GM21825 (cell line): ENCODE data around the gene MTERF2.

Experiments
- ATAC-seq: cut with Tn5 transposase; IDR thresholded peaks from one replicate; pipeline ENCODE4 v1.9.1; 2021; ENCODE audit warnings: mild to moderate bottlenecking, moderate library complexity; ENCODE audit not compliant: unreplicated experiment

Gene MTERF2

DNA sequence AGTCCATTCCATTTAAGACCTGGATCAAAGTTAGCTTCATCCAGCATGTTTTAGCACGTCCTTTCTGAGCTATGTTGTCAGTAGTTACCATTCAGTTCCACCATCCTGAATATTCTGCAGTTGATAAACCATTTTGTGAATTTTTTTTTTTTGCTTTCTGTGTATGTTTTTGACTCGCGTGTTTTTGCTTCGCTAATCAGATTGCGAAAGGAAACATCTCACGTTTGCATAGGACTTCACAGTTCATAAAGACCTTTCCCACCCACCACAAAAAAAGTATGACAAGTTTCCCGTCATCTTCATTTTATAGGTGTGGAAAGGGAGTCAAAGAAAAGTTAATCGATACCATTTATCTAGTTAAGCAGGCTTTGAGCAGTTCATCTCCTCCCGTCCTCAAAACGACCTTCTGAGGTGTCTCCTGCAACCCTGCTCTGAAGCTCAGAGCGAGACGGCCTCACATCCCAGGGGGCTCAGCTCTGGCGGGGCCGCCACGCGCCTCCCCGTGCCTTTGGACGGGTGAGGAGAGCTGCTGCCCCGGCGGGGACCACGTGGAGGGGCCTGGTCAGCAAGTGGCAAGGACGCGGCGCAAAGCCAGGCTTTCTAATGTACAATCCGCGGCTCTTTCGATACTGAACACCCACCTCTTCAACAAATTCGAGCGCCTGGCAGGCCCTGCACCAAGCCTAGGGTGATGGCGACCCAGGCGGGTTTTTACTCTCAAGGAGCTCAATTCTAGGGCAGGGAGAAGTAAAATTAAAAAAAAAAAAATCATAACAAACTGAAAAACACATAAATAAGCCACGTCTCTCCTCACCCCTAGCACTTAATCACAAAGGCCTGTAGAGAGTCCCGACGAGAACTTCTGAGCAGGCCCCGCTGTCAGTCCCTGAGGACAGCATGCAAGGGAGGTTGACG is 32.2 kb downstream of the MTERF2 start:
- no peak for ATAC-seq

DNA sequence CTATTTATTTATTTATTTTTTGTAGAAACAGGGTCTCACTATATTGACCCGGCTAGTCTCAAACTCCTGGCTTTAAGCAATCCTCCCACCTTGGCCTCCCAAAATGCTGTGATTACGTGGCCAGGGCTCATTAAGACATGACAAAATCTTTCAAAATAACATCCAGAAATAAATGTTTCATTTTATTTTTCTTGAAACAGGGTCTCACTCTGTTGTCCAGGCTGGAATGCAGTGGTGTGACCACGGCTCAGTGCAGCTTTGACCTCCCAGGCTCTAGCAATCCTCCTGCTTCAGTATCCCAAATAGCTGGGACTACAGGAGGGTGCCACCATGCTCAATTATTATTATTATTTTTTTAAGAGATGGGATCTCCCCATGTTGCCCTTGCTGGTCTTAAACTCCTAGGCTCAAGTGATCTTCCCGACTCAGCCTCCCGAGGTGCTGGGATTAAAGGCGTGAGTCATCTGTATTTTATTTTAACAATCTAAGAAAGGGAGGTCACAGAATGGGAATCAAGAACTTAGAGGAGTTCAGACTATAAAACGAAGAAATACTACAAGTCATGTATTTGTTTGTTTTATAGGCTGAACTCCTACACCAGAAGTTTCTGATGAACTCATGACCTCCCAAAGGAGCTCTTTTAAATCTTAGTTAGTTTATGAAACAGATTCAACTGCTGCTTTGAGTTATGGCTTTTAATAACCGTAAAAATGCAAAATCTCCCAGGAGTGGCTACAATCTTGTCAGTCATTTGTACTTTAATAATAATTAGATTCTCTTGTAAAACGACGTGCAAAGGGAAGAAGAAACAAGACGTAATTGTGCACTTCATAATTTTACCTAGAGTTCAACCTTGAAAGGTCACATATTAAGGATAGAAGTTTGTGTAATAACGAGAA is 33.3 kb downstream of the MTERF2 start:
- no peak for ATAC-seq

- no peak for ATAC-seq
Observed at GRCh38 chr12:106950591-106950990, 36.4 kb downstream of the MTERF2 start.

DNA sequence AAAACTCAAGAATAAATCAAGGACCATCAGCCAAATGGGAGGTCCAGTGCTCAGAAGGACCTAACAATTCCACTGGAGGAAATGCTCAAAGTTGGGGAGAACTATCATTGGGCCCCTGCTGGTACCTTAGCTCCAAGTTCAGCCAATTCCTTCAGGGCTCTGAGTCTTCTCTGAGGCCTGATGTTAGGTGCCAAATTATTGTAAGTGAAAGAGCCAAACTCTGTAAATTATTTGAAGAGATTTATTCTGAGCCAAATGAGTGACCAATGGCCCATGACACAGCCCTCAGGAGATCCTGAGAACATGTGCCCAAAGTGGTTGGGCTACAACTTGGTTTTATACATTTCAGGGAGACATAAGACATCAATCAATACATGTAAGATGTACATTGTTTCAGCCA is 39.5 kb downstream of the MTERF2 start:
- ATAC-seq: no peak

GRCh38 chr12:106945261-106945851 is 41.6 kb downstream of the MTERF2 start:
- ATAC-seq: no peak

- no peak for ATAC-seq
Observed at GRCh38 chr12:106942775-106943174, 44.2 kb downstream of the MTERF2 start.

DNA sequence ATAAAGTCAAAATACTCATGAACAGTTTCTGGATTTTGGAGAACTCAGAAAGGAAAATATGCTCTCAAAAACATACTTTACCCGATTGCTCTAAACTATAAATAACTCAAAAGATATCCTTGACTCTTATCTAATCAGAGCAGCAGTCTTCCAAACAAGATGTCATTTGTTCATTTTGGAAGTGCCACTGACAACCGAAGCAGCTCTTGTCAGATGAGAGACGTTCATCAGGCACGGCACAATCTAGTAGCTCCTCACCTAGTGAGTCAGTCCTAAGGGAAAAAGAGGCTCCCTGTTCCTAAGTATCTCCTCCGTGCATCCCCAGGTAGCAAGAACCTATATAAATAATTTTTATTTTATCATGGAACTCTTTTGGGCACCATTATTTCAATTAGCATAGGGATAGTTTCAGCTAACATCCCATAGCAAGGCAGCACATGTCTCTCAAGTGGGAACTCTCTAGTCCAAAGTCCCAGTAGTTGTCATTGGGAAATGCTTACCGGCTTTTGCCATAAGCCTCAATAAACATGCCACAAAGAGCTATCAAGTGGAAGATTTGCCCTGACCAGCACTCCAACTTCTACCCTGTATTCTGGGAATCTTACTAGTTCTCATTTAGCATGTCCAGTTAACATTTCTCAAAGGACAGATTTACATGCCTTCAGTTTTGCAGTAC is 45.3 kb downstream of the MTERF2 start:
- no peak for ATAC-seq

DNA sequence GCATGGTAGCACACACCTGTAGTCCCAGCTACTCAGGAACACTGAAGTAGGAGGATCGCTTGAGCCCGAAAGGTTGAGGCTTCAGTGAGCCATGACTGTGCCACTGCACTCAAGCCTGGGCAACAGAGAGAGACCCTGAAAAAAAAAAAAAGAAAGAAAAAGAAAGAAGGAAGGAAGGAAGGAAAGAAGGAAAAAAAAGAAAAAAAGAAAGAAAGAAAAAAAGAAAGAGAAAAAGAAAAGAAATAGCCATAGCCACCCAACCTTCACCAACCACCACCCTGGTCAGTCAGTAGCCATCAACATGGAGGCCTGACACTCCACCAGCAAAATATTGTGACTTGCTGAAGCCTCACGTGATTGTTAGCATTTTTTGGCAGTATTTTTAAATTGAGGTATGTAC is 52.7 kb downstream of the MTERF2 start:
- no peak for ATAC-seq
